Hepatocyte (in vitro differentiated cells): ENCODE measurements around the gene PACRG. TPM values are rescaled to one million over a fixed set of nuclear protein-coding genes. Genes with fewer than 3 reads are reported as not detected.

ENCODE experiments used
- DNase-seq: peaks from one replicate; pipeline ENCODE4 v3.0.0-alpha.2; 2016; ENCODE audit warnings: low spot score
- H2AFZ ChIP-seq: fragments of 200-600 bp; sonication (generic); 2 replicates; pipeline ENCODE4 v1.6.0; 2016; ENCODE audit warnings: antibody characterized with exemption, mild to moderate bottlenecking
- H3K27ac ChIP-seq: fragments of 200-600 bp; sonication (generic); 2 replicates; pipeline ENCODE4 v1.5.1; 2016; ENCODE audit warnings: mild to moderate bottlenecking
- H3K27me3 ChIP-seq: fragments of 200-600 bp; sonication (generic); 2 replicates; pipeline ENCODE4 v1.6.1; 2016
- H3K36me3 ChIP-seq: fragments of 200-600 bp; sonication (generic); replicated peaks from 2 replicates; pipeline ENCODE4 v1.5.1; 2016; ENCODE audit warnings: low read depth; ENCODE audit not compliant: insufficient read depth
- H3K4me1 ChIP-seq: fragments of 200-600 bp; sonication (generic); 2 replicates; pipeline ENCODE4 v1.5.1; 2016; ENCODE audit warnings: mild to moderate bottlenecking, moderate library complexity; ENCODE audit not compliant: insufficient read depth
- H3K4me2 ChIP-seq: fragments of 200-600 bp; sonication (generic); 2 replicates; pipeline ENCODE4 v1.6.0; 2016
- H3K4me3 ChIP-seq: fragments of 200-600 bp; sonication (generic); 2 replicates; pipeline ENCODE4 v1.5.1; 2016; ENCODE audit warnings: mild to moderate bottlenecking
- H3K79me2 ChIP-seq: fragments of 200-600 bp; sonication (generic); 2 replicates; pipeline ENCODE4 v1.6.0; 2017; ENCODE audit warnings: mild to moderate bottlenecking
- H3K9me2 ChIP-seq: fragments of 200-600 bp; sonication (generic); replicated peaks from 2 replicates; pipeline ENCODE4 v1.6.0; 2017; ENCODE audit warnings: mild to moderate bottlenecking; ENCODE audit not compliant: insufficient read depth
- H3K9me3 ChIP-seq: fragments of 200-600 bp; sonication (generic); 2 replicates; pipeline ENCODE4 v1.5.1; 2016; ENCODE audit warnings: low read depth, mild to moderate bottlenecking
- H4K20me1 ChIP-seq: fragments of 200-600 bp; sonication (generic); 2 replicates; pipeline ENCODE4 v1.6.0; 2016; ENCODE audit warnings: mild to moderate bottlenecking; ENCODE audit not compliant: insufficient read depth, poor library complexity, severe bottlenecking
- CTCF ChIP-seq: fragments of 200-600 bp; sonication (generic); IDR thresholded peaks from 2 replicates; pipeline ENCODE4 v1.5.1; 2016; ENCODE audit warnings: antibody characterized with exemption, mild to moderate bottlenecking; ENCODE audit not compliant: poor library complexity
- EZH2 ChIP-seq: fragments of 200-600 bp; sonication (generic); IDR thresholded peaks from 2 replicates; pipeline ENCODE4 v1.6.1; 2016; ENCODE audit warnings: antibody characterized with exemption, mild to moderate bottlenecking, borderline replicate concordance
- EZH2phosphoT487 ChIP-seq: fragments of 200-600 bp; sonication (generic); IDR thresholded peaks from one replicate; pipeline ENCODE4 v1.6.1; 2018; ENCODE audit warnings: antibody characterized with exemption, mild to moderate bottlenecking, low read depth, moderate library complexity; ENCODE audit not compliant: unreplicated experiment, severe bottlenecking
- WGBS: methylation state at CpG from one replicate; pipeline ENCODE4 v1.1.6; 2016; ENCODE audit warnings: low lambda C conversion rate; ENCODE audit errors: missing lambda C conversion rate; 5-methylcytosine and 5-hydroxymethylcytosine counted together
- polyA plus RNA-seq: library from polyadenylated mRNA; unstranded; fragments of >200 nt; fragmentation: Nextera tagmentation; extraction: Ambion mirVana; gene quantifications from 2 replicates; pipeline ENCODE4 v1.2.1, GENCODE V29; 2016
- total RNA-seq: library from RNA; depleted of rRNA; stranded (reverse); fragments of >200 nt; gene quantifications from 2 replicates; pipeline ENCODE4 v1.2.3, GENCODE V29; 2014

Gene PACRG
- total and polyA plus RNA-seq, 2 experiments from 2014 or later = 0.91 to 2.6 TPM

GRCh38 chr6:162819284-162819683, 91.5 kb downstream of the PACRG start:
- 85% methylated on average over 2 of the region's 2 CpGs for WGBS
- no peak overlapping the region for H3K4me3 ChIP-seq
- no peaks in the 10 kb centered on the region for H4K20me1 ChIP-seq
- H3K9me3 ChIP-seq = no peaks in the 10 kb centered on the region
- H2AFZ ChIP-seq = no peak overlapping the region
- DNase-seq = no peak
- H3K36me3 ChIP-seq = no peaks in the 10 kb centered on the region
- no peaks in the 10 kb centered on the region for H3K79me2 ChIP-seq
- H3K27ac ChIP-seq = no peak overlapping the region
- H3K4me2 ChIP-seq = no peak overlapping the region
- no peaks in the 10 kb centered on the region for H3K27me3 ChIP-seq
- H3K9me2 ChIP-seq = no peaks in the 10 kb centered on the region
- no peaks in the 10 kb centered on the region for H3K4me1 ChIP-seq
- no peak for TF ChIP-seq CTCF
- TF ChIP-seq EZH2phosphoT487 = no peak
- TF ChIP-seq EZH2 = no peak

DNA sequence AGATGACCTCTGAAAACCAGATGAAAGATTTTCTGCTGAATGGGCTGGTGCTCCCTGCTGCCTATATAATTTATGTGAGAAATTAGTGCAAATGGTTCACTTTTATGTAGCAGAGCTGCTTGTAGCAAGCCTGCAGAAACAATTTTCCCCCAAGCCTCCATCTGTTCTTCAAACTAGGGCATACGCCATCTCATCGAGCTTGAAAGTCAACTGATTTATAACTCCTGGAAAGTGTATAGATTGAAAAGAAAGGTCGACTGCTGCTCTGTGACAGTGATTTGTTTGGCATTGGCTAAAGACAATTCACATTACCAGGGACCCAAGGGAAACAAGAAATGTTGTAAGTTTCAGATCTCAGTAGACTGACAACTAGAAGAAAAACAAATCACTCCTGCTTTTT, 93.3 kb downstream of the PACRG start:
- DNase-seq = no peak
- Histone ChIP-seq H3K4me2 (no peak overlapping the region), H4K20me1 (no peaks in the 10 kb centered on the region), H3K79me2 (no peaks in the 10 kb centered on the region), H3K36me3 (no peaks in the 10 kb centered on the region), H3K27ac (no peak overlapping the region), H3K9me2 (no peaks in the 10 kb centered on the region), H2AFZ (no peak overlapping the region), H3K4me1 (no peaks in the 10 kb centered on the region), H3K4me3 (no peak overlapping the region), H3K27me3 (no peaks in the 10 kb centered on the region), H3K9me3 (no peaks in the 10 kb centered on the region)
- TF ChIP-seq CTCF (no peak), EZH2phosphoT487 (no peak), EZH2 (no peak)
- WGBS = 63% methylated on average over 3 of the region's 3 CpGs

DNA sequence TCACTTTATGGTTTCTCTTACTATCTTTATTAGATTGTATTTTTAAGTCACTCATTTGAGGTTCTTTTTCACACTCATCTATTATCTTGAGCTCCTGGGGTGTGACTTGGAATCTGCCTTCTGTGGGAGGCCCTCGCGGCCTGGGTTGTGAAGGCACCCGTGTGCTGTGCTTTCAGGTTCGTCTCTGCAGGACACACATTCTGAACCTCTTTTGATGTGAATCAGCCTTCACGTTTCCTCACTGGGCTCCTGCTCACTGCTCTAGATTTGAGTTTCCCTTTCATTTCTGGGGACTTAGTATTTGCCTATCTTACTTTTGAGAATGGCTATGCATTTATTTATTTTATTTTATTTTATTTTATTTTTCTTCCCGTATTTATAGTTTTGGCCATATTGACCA, 97.8 kb downstream of the PACRG start:
- Histone ChIP-seq H3K79me2 (no peaks in the 10 kb centered on the region), H2AFZ (no peak overlapping the region), H3K9me3 (no peaks in the 10 kb centered on the region), H3K4me1 (no peaks in the 10 kb centered on the region), H3K4me3 (no peak overlapping the region), H3K9me2 (no peaks in the 10 kb centered on the region), H4K20me1 (no peaks in the 10 kb centered on the region), H3K36me3 (no peaks in the 10 kb centered on the region), H3K4me2 (no peak overlapping the region), H3K27me3 (no peaks in the 10 kb centered on the region), H3K27ac (no peak overlapping the region)
- WGBS = 73% methylated on average over 6 of the region's 6 CpGs
- DNase-seq = no peak
- TF ChIP-seq CTCF = no peak
- no peak for TF ChIP-seq EZH2phosphoT487
- TF ChIP-seq EZH2 = no peak
